H9 (cell line): ENCODE measurements around the gene ADSS2. TPM values are rescaled to one million over a fixed set of nuclear protein-coding genes. Genes with fewer than 3 reads are reported as not detected.

Experiments used
- DNase-seq: peaks from one replicate; pipeline ENCODE4 v3.0.0-alpha.2; 2017
- H2AFZ ChIP-seq: one replicate; pipeline ENCODE4 v1.6.1; 2013; ENCODE audit warnings: mild to moderate bottlenecking, low read length, control low read depth, moderate library complexity
- H2AK5ac ChIP-seq: 2 replicates; pipeline ENCODE4 v1.6.1; 2013; ENCODE audit warnings: low read length, control low read depth, mixed read lengths; ENCODE audit not compliant: insufficient read length
- H2BK120ac ChIP-seq: one replicate; pipeline ENCODE4 v1.6.1; 2013; ENCODE audit warnings: low read depth, mild to moderate bottlenecking, low read length, control low read depth, inconsistent platforms; ENCODE audit not compliant: poor library complexity, severe bottlenecking
- H2BK12ac ChIP-seq: 2 replicates; pipeline ENCODE4 v1.6.1; 2013; ENCODE audit warnings: low read length, control low read depth, mixed read lengths, low read depth; ENCODE audit not compliant: insufficient read length
- H2BK15ac ChIP-seq: 2 replicates; pipeline ENCODE4 v1.6.1; 2013; ENCODE audit warnings: low read depth, low read length, control low read depth
- H2BK20ac ChIP-seq: one replicate; pipeline ENCODE4 v1.6.1; 2013; ENCODE audit warnings: low read depth, mild to moderate bottlenecking, low read length, control low read depth, inconsistent platforms; ENCODE audit not compliant: poor library complexity, severe bottlenecking
- H2BK5ac ChIP-seq: 2 replicates; pipeline ENCODE4 v1.6.1; 2013; ENCODE audit warnings: low read length, control low read depth, mixed read lengths; ENCODE audit not compliant: insufficient read length
- H3K14ac ChIP-seq: 2 replicates; pipeline ENCODE4 v1.6.1; 2013; ENCODE audit warnings: low read length, control low read depth; ENCODE audit not compliant: insufficient read depth
- H3K18ac ChIP-seq: 2 replicates; pipeline ENCODE4 v1.6.1; 2013; ENCODE audit warnings: low read depth, mild to moderate bottlenecking, mixed read lengths, low read length, control low read depth; ENCODE audit not compliant: insufficient read length
- H3K23ac ChIP-seq: 2 replicates; pipeline ENCODE4 v1.6.1; 2013; ENCODE audit warnings: low read length, control low read depth, mixed read lengths, low read depth; ENCODE audit not compliant: insufficient read length
- H3K23me2 ChIP-seq: 2 replicates; pipeline ENCODE4 v1.6.1; 2013; ENCODE audit warnings: low read depth, mild to moderate bottlenecking, mixed read lengths, low read length, control low read depth; ENCODE audit not compliant: insufficient read length, poor library complexity, severe bottlenecking
- H3K27ac ChIP-seq: 2 replicates; pipeline ENCODE4 v1.5.1; 2013; ENCODE audit warnings: low read length, control low read depth, mixed read lengths, low read depth; ENCODE audit not compliant: insufficient read length
- H3K27me3 ChIP-seq: 2 replicates; pipeline ENCODE4 v1.6.1; 2013; ENCODE audit warnings: low read length, control low read depth, inconsistent platforms; ENCODE audit not compliant: insufficient read depth
- H3K4ac ChIP-seq: 2 replicates; pipeline ENCODE4 v1.6.1; 2013; ENCODE audit warnings: low read depth, mild to moderate bottlenecking, control low read depth, inconsistent platforms, low read length, moderate library complexity
- H3K4me1 ChIP-seq: 2 replicates; pipeline ENCODE4 v1.6.1; 2013; ENCODE audit warnings: low read length, control low read depth, inconsistent platforms; ENCODE audit not compliant: insufficient read depth
- H3K4me2 ChIP-seq: 2 replicates; pipeline ENCODE4 v1.6.1; 2013; ENCODE audit warnings: low read length, control low read depth, mixed read lengths; ENCODE audit not compliant: insufficient read length, insufficient read depth
- H3K56ac ChIP-seq: 2 replicates; pipeline ENCODE4 v1.6.1; 2013; ENCODE audit warnings: low read depth, mild to moderate bottlenecking, mixed read lengths, low read length, control low read depth; ENCODE audit not compliant: insufficient read length
- H3K79me1 ChIP-seq: 2 replicates; pipeline ENCODE4 v1.6.1; 2013; ENCODE audit warnings: low read depth, mild to moderate bottlenecking, moderate library complexity, low read length, control low read depth, inconsistent platforms; ENCODE audit not compliant: insufficient read depth, poor library complexity, severe bottlenecking
- H3K79me2 ChIP-seq: 2 replicates; pipeline ENCODE4 v1.6.1; 2013; ENCODE audit warnings: low read length, control low read depth, inconsistent platforms; ENCODE audit not compliant: insufficient read depth
- H3K9ac ChIP-seq: 2 replicates; pipeline ENCODE4 v1.6.1; 2013; ENCODE audit warnings: low read length, control low read depth, mixed read lengths; ENCODE audit not compliant: insufficient read length; ENCODE audit errors: extremely low read depth
- H3K9me3 ChIP-seq: one replicate; pipeline ENCODE4 v1.6.1; 2013; ENCODE audit warnings: low read depth, low read length, inconsistent platforms; ENCODE audit not compliant: control insufficient read depth
- H3T11ph ChIP-seq: one replicate; pipeline ENCODE4 v1.6.1; 2013; ENCODE audit warnings: mild to moderate bottlenecking, low read length, control low read depth, inconsistent platforms
- H4K20me1 ChIP-seq: one replicate; pipeline ENCODE4 v1.6.1; 2013; ENCODE audit not compliant: control insufficient read depth, insufficient read length, insufficient read depth
- H4K5ac ChIP-seq: 2 replicates; pipeline ENCODE4 v1.6.1; 2013; ENCODE audit warnings: low read depth, mild to moderate bottlenecking, mixed read lengths, low read length, control low read depth; ENCODE audit not compliant: insufficient read length
- H4K8ac ChIP-seq: replicated peaks from 2 replicates; pipeline ENCODE4 v1.6.1; 2013; ENCODE audit warnings: low read length, control low read depth, mixed read lengths, low read depth; ENCODE audit not compliant: insufficient read length
- H4K91ac ChIP-seq: 2 replicates; pipeline ENCODE4 v1.6.1; 2013; ENCODE audit warnings: low read depth, mild to moderate bottlenecking, moderate library complexity, mixed read lengths, low read length, control low read depth; ENCODE audit not compliant: insufficient read length
- H3K27ac Mint-ChIP-seq, 3 experiments: 2 replicates in 2 of 3; 3 replicates in 1 of 3; pipeline ENCODE4 v1.8.0; 2020 to 2021; ENCODE audit warnings: mixed read lengths in 3 of 3, mild to moderate bottlenecking in 1 of 3, moderate library complexity in 1 of 3
- H3K27me3 Mint-ChIP-seq: 2 replicates; pipeline ENCODE4 v1.8.0; 2021; ENCODE audit warnings: low read depth, mild to moderate bottlenecking, moderate library complexity, mixed read lengths
- H3K36me3 Mint-ChIP-seq, 3 experiments: 2 replicates in 2 of 3; 3 replicates in 1 of 3; pipeline ENCODE4 v1.8.0; 2020 to 2021; ENCODE audit warnings: low read depth in 3 of 3, mixed read lengths in 3 of 3; ENCODE audit not compliant: insufficient read depth in 1 of 3
- H3K4me1 Mint-ChIP-seq, 2 experiments: 2 replicates each; pipeline ENCODE4 v1.8.0; 2020; ENCODE audit warnings: mixed read lengths in 2 of 2
- H3K4me3 Mint-ChIP-seq, 2 experiments: 2 replicates in 1 of 2; 3 replicates in 1 of 2; pipeline ENCODE4 v1.8.0; 2020 to 2021; ENCODE audit warnings: mild to moderate bottlenecking in 2 of 2, mixed read lengths in 2 of 2, moderate library complexity in 1 of 2
- H3K9me3 Mint-ChIP-seq, 2 experiments: 2 replicates in 1 of 2; 3 replicates in 1 of 2; pipeline ENCODE4 v1.8.0; 2020; ENCODE audit warnings: mild to moderate bottlenecking in 2 of 2, mixed read lengths in 2 of 2, moderate library complexity in 1 of 2
- total RNA-seq: library from RNA; stranded (reverse); gene quantifications from 2 replicates; pipeline ENCODE4 v1.2.1, GENCODE V29; 2021
- TF ChIP-seq, protein P1 (sequence below): fragments of 200-600 bp; sonication (generic); conservative IDR thresholded peaks from 3 replicates; pipeline ENCODE4 v1.8.0; 2021; ENCODE audit warnings: antibody characterized with exemption, mild to moderate bottlenecking

The ADSS2 gene
- total RNA-seq, 1 experiment from 2014 or later, result 65.4 TPM

GRCh38 chr1:244403431-244403830 lies 48.3 kb downstream of the ADSS2 start:
- H3K23me2 ChIP-seq, result no peaks in the 10 kb centered on the region
- H3K14ac ChIP-seq, result no peak overlapping the region
- no peak overlapping the region for H4K5ac ChIP-seq
- no peaks in the 10 kb centered on the region for H4K20me1 ChIP-seq
- H2BK15ac ChIP-seq, result no peak overlapping the region
- no peak overlapping the region for H3K56ac ChIP-seq
- no peak overlapping the region for H3T11ph ChIP-seq
- Mint-ChIP-seq H3K4me1 (no peaks in the 10 kb centered on the region), H3K4me3 (no peak overlapping the region), H3K27me3 (no peaks in the 10 kb centered on the region; the same call in 1 of the 2 replicates), H3K36me3 (peaks cover 62 to 80% (median 71%) of the 10 kb centered on the region in 3 experiments), H3K27ac (no peak overlapping the region), H3K9me3 (peaks cover 37 to 41% of the 10 kb centered on the region in 2 experiments)
- no peak overlapping the region for H2AFZ ChIP-seq
- no peak for DNase-seq
- no peak overlapping the region for H3K4ac ChIP-seq
- no peak overlapping the region for H2BK120ac ChIP-seq
- H3K9ac ChIP-seq, result no peak overlapping the region
- no peaks in the 10 kb centered on the region for H3K79me1 ChIP-seq
- H2BK20ac ChIP-seq, result no peak overlapping the region
- no peaks in the 10 kb centered on the region for H3K79me2 ChIP-seq
- H3K27ac ChIP-seq, result no peak overlapping the region
- H3K4me1 ChIP-seq, result no peaks in the 10 kb centered on the region
- H2BK5ac ChIP-seq, result no peak overlapping the region
- no peak overlapping the region for H4K8ac ChIP-seq
- no peaks in the 10 kb centered on the region for H3K27me3 ChIP-seq
- no peak overlapping the region for H2BK12ac ChIP-seq
- TF ChIP-seq, protein P1, sequence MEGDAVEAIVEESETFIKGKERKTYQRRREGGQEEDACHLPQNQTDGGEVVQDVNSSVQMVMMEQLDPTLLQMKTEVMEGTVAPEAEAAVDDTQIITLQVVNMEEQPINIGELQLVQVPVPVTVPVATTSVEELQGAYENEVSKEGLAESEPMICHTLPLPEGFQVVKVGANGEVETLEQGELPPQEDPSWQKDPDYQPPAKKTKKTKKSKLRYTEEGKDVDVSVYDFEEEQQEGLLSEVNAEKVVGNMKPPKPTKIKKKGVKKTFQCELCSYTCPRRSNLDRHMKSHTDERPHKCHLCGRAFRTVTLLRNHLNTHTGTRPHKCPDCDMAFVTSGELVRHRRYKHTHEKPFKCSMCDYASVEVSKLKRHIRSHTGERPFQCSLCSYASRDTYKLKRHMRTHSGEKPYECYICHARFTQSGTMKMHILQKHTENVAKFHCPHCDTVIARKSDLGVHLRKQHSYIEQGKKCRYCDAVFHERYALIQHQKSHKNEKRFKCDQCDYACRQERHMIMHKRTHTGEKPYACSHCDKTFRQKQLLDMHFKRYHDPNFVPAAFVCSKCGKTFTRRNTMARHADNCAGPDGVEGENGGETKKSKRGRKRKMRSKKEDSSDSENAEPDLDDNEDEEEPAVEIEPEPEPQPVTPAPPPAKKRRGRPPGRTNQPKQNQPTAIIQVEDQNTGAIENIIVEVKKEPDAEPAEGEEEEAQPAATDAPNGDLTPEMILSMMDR, result no peak
- H4K91ac ChIP-seq, result no peak overlapping the region
- no peak overlapping the region for H3K4me2 ChIP-seq
- H3K9me3 ChIP-seq, result peaks cover 14% of the 10 kb centered on the region
- no peak overlapping the region for H3K23ac ChIP-seq
- H2AK5ac ChIP-seq, result no peak overlapping the region
- no peak overlapping the region for H3K18ac ChIP-seq
